Measurements from ENCODE around the gene AGPAT4. TPM values are rescaled to one million over a fixed set of nuclear protein-coding genes. Genes with fewer than 3 reads are reported as not detected.
"Not testable (repeated sequence)": the region's sequence is repeated elsewhere in the genome, so short reads cannot be mapped to it uniquely, and the experiment has no call there.

AGPAT4 gene
- total RNA-seq, 1 donor from 2014 or later, result 54.2 TPM

DNA sequence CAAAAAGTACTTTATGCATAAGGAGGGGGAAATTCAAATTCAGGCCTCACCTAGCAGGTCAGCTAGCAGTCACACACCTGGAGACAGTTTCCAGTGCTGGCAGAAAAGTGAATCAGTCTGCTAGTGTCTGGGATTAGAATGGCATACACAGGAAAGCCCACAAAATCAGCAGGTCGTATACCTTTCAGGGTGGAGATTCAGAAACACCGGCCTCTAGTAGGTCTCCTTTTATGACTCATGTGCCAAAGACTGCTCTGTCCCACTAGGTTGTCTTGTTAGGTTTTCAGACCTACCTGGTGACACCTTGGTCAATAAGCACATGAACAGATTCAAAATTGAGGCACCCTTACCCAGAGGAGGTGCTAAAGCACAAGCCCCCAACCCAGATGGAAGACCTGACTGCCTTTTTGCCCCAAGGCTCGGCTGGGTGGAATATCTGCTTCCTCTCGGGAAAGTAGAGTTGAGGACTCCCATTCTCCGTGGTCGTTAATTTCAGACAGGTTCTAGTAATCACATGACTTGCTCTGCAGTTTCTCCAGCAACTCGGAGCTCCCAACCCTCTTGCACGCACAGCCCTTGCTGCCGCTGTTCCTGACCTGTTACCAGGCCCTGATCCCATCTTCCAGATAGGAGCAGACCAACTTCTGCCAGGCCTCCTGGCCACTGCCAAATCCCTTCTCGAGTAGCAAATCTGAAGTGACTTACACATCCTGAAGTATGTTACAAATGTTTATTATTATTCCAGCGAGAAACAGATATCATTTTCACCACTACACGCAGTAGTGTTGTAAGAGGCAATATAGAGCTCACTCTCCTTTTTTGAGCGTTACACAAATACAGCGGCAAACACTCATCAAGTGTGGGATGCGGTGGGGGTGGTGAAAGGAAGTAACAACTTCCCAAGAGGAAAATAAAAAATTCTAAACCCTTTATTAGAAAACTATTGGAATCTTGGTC lies 46.6 kb downstream of the AGPAT4 start:
- no peak for DNase-seq (ENCODE audit: low spot score)

DNA sequence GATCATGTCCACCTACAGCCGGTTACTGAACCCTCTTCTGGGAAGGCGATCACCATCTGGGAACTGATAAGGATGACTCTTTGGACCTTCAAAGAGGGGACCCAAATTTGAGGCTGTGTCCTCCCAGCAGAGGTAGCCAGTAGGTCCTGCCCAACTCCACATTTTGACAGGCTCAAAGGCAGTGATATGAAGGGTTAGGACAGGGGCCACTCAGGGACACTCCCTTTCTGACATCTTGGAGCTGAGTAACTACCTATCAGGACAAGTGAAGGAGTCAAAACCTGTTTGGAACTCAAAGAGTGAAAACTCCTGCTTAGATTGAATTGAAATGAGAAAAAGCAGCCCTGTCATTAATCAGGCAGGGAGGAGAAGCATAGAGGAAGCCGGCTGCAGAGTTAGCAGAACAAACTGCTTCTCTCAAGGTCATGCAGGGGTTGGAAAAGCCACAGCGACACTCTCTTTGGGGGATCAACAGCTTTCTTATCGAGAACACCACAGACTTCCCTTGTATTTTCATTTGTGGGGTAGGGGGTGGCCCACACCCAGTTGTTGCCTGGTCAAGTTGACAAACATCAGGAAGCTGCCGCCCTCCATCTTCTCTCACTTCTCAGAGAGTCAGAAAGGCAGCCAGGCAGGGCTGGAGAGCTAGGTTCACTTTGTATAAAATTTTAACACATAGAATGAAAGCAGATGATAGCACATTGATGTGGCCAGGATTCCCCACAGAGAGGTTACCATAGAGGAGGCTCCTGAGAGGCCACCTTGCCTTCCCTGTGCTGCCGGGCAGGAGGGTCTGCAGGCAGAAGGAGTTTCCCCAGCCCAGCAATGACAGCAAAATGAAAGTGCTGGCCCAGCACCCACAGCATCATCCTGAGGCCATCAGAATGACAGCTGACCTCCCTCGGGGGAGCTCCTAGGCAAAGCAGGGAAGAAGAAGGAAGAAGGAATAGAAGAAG lies 47.6 kb downstream of the AGPAT4 start:
- DNase-seq (ENCODE audit: low spot score), result peak; percentile 67

DNA sequence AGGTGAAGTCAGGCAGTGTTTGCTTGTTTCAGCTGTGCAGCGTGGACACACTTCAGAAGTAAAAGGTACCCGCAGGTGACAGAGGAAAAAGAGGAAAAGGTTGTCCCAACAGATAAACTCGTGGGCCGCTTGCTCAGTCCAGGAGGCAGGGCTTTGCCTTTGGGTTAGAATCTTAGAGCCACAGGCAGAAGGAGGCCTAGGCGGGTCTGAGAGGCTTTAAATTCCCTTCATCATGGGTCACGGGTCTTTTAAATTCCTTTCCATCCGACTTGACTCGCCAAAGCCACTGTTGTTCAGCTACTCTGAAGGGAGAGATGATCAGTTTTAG lies 48.2 kb downstream of the AGPAT4 start:
- DNase-seq (ENCODE audit: low spot score), result peak; percentile 27

DNA sequence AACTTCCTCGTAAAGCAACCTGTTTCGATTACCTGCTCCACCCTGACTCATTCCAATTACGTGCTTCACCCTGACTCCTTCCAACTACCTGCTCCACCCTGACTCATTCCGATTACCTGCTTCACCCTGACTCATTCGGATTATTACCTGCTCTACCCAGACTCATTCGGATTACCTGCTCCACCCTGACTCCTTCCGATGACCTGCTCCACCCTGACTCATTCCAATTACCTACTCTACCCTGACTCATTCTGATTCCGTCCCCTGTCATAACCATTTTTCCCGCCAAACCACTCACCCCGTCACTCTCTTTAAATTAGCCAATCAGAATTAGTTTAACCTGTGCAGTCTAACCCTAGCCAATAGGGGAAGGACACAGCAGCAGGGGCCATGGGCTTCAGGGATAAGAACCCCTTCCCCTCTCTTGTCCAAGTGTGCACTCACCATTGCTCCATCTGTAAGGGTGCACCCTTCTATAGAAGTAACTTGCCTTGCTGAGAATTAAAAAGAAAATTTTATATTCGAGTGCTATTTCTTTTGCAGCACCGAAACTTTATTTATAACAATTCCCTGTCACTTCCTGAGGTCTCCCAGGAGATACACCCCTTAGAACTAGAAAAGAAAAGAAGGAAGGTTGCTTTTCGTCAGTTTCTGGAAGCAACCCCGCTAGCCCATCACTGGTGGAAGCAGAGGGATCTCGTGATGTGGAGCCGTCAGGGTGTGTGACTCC lies 48.7 kb downstream of the AGPAT4 start:
- DNase-seq (ENCODE audit: low spot score), result not testable (repeated sequence)

DNA sequence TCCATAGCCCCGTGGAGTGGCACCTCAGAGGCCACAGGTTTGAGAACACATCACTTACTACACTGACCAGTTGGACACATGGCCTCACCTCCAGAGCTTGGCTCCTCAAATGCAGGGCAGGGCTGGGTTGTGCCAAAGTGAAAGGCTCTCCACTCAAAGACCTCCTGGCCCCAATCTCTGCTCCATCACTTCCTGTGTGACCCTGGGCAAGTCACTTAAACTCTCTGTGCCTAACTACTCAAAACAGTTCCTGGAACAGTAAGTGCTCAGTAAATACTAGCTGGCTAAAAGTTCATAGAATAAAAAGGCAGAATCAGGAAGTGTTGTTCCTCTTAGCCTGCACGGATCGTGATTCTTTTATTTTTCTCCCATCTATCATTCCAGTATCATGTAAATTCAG lies 50.2 kb downstream of the AGPAT4 start:
- no peak for DNase-seq (ENCODE audit: low spot score)

DNA sequence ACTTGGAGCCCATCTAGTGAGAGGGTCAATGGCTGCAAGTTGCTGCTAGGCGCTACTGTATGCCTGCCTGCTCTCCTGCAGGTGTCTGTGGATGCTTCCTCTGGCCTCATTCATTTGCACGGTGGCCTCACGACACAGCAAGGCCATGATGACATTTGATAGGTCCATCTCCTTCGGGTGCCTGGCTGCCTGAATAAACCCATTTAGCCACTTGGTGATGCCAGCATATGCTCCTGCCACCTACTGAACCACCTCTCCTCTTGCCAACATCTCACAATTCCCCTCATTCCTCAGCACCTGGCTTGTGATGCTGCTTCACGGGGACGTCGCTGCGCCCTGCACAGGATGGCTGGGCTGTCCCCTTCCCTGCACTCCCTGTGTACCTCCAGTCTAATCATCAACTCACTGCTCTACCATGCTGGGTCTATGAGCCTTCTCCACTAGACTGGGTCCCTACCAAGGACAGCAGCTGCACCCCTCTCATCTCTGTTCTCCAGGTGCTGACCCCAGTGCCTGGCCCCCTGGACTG lies 51.1 kb downstream of the AGPAT4 start:
- DNase-seq (ENCODE audit: low spot score), result no peak

DNA sequence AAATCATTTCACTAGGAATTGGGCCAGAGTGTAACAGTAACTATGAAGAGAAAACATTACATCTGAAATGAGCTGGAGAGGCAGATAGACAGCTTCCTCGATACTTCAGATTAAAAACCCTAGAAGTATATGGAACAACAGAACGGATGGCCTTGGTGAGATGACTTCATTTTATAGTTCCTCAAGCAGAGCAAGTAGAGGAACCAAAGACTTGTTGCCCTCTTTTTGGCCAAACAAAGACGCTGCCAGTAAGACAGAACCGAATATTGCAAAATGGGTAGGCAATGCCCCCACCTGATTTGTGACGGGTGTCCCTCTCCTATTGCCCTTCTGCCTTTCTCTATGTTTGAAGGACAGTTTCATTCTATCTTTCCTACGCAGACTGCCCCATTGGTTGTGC lies 53.5 kb downstream of the AGPAT4 start:
- DNase-seq (ENCODE audit: low spot score), result no peak

DNA sequence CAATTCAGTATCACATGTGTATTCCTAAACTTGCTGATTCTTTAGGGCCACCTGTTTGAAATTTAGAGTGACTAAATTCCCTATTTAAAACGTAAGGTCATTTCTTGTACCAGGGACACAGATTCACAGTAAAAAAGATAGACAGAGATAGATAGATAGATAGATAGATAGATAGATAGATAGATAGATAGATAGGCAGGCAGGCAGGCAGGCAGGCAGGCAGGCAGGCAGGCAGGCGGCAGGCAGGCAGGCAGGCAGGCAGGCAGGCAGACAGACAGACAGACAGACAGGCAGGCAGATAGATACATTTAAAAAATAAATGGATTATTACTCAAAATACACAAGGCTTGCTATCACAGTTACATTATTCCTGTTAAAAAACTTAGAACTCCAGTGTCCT lies 54.2 kb downstream of the AGPAT4 start:
- no peak for DNase-seq (ENCODE audit: low spot score)

DNA sequence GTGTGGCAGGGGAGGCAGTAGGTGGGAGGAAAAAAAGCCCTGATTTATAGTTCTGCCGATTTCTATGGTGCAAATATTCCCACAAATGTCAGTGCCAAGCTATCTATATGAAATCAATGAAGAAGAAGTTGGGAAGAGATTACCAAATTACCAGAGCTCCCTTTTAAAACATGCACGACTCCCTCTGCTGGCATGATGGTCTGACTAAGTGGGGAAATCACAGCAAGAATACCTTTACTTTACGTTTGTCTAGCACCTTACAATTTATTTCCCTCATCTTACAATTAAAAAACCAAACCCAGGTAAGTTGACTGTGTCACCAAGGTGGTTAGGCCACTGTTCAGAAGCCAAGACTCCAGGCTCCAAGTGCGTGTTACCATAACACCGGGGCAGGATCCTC lies 55.6 kb downstream of the AGPAT4 start:
- no peak for DNase-seq (ENCODE audit: low spot score)

DNA sequence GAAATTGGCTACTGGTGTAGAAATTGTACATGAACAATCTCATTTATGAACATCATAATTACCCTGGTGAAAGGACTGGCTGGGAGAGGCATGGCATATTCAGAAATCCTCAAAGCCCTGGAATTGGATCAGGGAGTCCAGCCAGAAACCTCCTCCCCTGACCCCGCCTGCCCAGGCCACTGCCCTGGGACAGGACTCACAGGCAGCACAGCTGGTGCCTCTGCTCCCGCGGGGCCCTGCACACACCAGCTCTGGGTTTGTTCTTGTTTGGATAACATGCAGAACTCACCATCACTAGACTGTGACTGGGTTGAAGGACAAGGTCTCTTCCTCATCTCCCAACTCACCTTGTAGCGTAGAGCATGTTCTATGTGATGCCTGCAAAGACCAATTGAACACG lies 56.2 kb downstream of the AGPAT4 start:
- DNase-seq (ENCODE audit: low spot score), result no peak

DNA sequence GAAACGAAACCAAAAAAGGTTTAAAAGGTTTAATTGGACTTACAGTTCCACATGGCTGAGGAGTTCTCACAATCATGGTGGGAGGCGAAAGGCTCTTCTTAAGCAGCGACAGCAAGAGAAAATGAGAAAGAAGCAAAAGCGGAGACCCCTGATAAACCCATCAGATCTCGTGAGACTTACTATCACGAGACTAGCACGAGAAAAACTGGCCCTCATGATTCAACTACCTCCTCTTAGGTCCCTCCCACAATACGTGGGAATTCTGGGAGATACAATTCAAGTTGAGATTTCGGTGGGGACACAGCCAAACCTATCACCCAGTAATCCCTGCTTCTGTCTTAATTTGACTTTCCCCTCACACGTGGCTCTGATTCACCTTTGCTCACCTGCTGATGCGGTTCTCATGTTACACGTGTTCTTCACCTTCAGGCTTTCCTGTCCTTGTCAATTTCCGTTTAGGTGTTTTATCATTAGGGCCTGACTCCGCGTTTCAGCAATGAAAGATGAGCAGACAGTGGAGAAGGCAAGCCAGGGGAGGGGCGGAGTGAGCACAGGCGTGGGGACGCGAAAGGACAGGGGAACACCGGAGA lies 57.1 kb downstream of the AGPAT4 start:
- DNase-seq (ENCODE audit: low spot score), result no peak

DNA sequence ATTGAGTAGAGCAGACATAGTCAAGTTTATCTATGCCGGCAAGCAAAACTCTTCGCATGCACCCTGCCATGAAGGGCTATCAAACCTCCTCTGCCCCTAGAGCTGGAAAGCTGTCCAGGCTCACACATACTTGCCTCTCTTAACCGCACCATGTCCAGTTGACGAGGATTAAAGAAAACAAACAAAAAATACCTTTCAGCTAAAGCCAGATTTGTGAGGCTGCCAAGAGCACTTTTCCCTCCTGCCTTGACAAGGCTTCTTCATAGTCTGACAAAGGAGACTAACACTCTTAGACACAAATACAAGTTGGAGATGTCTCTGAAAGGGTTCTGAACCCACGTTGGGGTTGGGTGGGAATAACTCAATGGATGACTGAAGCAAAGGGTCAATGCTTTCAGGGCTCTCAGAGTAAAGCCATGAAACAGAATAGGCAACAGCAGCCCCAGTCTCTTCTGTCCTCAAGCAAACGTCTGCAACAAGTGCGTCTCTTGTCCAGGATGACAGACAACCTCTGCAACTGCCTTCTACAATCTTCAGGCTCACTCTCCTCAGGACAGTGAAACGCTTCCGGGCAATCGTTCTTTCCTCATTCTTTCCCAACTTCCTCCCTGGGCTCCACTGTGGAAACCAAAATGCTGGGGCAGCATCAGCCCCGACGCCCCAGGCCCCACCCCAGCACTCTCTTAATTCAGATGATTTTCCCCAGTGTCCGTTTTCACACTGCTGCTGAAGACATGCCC lies 57.8 kb downstream of the AGPAT4 start:
- no peak for DNase-seq (ENCODE audit: low spot score)

DNA sequence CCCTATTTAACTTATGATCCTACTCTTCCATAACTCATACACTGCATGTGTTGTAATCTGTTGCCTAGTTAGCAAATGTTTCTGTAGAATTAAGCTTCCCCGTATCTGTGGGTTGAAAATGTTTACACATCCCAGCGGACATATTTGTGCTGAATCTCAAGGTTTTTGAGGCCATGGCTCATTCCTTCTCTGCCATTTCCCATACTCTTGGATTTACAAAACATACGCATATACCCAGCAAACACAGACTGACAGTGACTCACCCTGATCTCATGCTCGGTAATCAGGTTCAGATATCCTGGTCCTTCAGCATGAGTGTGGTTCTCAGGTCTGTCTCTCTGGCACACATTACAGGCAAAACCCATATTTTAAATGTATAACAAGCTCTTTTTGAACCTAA lies 58.7 kb downstream of the AGPAT4 start:
- DNase-seq (ENCODE audit: low spot score), result peak; percentile 67

DNA sequence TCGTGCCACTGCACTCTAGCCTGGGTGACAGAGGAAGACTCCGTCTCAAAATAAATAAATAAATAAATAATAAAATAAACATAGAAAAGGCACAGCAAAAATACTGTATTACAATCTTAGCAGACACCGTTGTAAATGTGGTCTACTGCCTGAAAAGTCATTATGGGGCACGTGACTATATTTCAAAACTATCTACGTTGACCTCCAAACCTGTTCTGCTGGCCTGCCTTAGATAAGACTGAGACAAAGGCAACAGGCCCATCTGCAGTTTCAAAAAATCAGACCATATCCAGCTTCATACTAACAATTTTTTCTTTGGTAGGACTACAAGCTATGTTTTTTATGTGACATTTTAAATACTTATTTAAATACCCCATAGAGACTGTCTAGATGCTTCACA lies 59.1 kb downstream of the AGPAT4 start:
- DNase-seq (ENCODE audit: low spot score), result no peak

DNA sequence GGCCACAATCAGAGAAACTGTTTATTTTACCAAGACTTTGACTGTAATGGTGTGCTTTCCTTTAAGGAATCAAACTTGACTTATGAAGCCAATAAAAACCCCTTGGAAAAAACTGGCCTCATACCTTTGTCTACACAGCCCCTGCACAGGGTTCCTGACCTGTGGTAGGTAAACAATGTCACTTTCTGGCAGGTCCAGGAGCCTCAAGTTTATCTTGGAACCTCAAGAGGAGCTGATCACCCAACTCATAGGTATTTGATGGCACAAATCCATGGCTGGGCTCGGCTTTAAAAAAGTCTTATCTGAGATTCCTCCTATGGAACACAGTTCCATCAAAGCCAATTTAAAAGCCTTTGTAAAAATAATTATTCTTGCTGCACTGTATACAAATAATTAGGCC lies 61.0 kb downstream of the AGPAT4 start:
- DNase-seq (ENCODE audit: low spot score), result no peak

DNA sequence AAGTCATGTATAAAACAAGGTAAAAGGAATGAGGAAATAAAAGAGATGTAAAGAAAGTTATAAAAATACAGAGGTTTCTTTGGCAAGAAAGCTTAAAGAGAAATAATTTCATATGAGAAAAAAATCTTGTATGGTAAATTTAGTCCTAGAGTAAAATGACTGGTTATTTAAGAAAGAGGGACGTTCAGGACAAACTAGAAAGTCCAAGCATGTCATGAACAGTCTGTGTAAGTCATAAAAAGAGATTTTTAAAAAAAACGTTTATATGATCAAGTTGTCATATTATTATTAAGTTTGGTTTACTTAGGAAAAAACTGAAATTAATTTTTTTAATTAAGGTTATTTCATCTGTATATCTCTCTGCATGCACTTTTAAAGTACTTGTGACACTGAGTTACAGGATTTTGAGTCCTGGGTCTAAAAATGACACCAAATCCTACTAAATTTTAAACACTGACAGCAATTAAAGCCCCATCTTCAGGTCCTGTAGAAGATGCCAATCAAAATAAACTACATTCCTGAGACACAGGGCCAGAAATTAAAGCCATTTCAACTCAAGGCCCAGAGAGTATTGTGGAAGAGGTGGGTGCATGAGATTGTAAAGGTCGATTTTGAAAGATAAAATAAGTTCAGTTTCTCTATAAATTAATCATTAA lies 62.4 kb downstream of the AGPAT4 start:
- no peak for DNase-seq (ENCODE audit: low spot score)

DNA sequence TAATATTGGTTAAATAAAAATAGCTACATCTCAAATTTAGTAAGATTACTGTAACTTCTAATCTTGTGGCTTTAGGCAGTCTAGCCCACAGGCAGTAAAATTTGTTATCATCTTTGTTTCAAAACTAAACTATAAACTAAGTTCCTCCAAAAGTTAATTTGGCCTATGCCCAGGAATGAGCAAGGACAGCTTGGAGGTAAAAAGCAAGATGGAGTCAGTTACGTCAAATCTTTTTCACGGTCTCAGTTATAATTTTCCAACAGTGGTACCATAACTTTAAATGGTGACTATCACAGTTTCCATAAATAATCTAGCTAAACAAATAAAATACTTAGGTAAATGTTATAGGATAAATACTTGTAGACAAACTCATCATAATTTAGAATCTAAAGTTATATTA lies 63.0 kb downstream of the AGPAT4 start:
- no peak for DNase-seq (ENCODE audit: low spot score)

DNA sequence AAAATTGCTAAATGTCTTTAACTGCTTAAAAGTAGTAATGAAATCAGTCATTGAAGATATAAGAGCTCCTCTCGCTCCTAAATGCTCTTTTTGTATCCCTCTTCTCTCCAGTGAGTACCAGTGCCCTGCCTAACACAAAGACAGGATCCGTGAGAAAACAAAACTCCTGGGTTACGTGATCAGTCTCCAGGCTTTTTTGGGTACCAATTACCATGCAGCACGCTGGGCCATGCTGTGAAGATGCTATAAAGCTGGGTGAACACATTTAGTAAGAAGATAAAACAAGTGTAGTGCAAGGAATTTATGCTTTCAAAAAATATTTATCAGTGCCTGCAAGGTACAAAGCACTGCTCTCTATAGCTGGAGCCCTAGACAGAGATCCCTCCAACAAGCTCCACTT lies 66.7 kb downstream of the AGPAT4 start:
- DNase-seq (ENCODE audit: low spot score), result no peak

DNA sequence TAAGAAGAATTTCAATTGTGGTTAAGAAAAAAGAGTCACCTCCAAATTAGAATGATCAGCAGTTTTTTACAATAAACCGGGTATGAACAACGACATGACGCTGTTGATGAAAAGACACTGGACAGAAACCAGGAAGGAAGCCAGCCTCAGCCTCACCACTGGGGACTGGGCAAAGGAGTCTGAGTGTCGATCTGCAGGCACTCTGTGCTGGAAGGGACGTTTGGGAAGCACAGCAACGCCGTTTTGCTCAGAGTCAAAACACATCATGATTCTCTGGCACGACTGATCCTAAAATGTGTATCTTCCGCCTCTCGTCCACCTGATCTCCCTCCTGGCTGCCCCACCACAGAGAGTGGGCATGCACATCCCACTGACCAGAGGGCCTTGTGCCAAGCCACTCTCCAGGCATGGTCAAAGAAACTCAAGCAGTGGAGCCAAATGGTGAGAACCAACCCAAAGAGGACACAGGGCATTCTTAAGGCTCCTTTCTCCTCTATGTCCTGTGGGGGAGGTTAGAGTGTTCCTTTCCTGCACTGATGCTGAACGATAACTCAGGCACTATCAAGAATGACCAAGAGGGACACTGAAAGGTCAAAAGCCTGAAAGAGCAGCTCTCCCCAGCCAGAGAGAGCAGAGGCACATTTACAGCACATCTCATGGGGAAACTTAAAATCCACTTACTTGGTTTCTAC lies 68.8 kb downstream of the AGPAT4 start:
- DNase-seq (ENCODE audit: low spot score), result no peak

Measured in umbilical cord (tissue), 2 donors.